ENCODE results near the gene PRM1.

Gene PRM1

GRCh38 chr16:11255737-11256660 lies 25.1 kb downstream of the PRM1 start, which contains the start of gene SOCS1:
Gene SOCS1 (minus strand): TSS chr16:11256204. CDS start chr16:11255478, 726 bp downstream.
- TF ChIP-seq ZNF384 (IDR thresholded peaks at IDR 0.05) (no peak), SUZ12 (IDR thresholded peaks at IDR 0.05) (no peak), ARNT (IDR thresholded peaks at IDR 0.05) (no peak), LEF1 (IDR thresholded peaks at IDR 0.05; ENCODE audit: borderline replicate concordance) (no peak), FOXM1 (IDR thresholded peaks at IDR 0.05; ENCODE audit: borderline replicate concordance) (0 out of 2 replicates have a peak, but pooled peaks have one; percentile 35), FOXA1 (IDR thresholded peaks at IDR 0.05) (no peak), TARDBP (IDR thresholded peaks at IDR 0.05) (no peak), SP1 (IDR thresholded peaks at IDR 0.05) (no peak), BHLHE40 (IDR thresholded peaks at IDR 0.05; ENCODE audit: borderline replicate concordance) (no peak), L3MBTL2 (conservative IDR thresholded peaks at IDR 0.05) (peak; percentile 75), PKNOX1 (IDR thresholded peaks at IDR 0.05) (no peak), HDGF (IDR thresholded peaks at IDR 0.05; ENCODE audit: borderline replicate concordance) (no peak), FOXK2 (IDR thresholded peaks at IDR 0.05) (no peak), ELF4 (IDR thresholded peaks at IDR 0.05) (no peak)
- ChIA-PET POLR2A (interaction anchor here (0.6 to 1.9 kb wide), 40 partner anchors 9 to 301 kb away, joined by 3 to 16 read pairs (median 4); partner anchors contain the start of genes PRM3, RMI2 and TNP2), CTCF (interaction anchor here (0.5 to 2.3 kb wide), 12 partner anchors 10 to 292 kb away, joined by 3 to 11 read pairs (median 4); partner anchors contain the start of gene TNP2)
- DNase-seq (ENCODE audit: extremely low spot score) = peak; percentile 85

GRCh38 chr16:11254913-11255736 lies 26.0 kb downstream of the PRM1 start:
- ChIA-PET CTCF (interaction anchor here (0.5 to 2.3 kb wide), 9 partner anchors 10 to 291 kb away, joined by 3 to 11 read pairs (median 4); no protein-coding TSS in a partner anchor), POLR2A (interaction anchor here (0.6 to 1.9 kb wide), 15 partner anchors 8 to 291 kb away, joined by 3 to 16 read pairs (median 4); partner anchors contain the start of genes PRM3 and TNP2)
- no peak for DNase-seq (ENCODE audit: extremely low spot score)
- TF ChIP-seq SUZ12 (IDR thresholded peaks at IDR 0.05) (no peak), ZNF384 (IDR thresholded peaks at IDR 0.05) (no peak), L3MBTL2 (conservative IDR thresholded peaks at IDR 0.05) (no peak), BHLHE40 (IDR thresholded peaks at IDR 0.05; ENCODE audit: borderline replicate concordance) (no peak), FOXK2 (IDR thresholded peaks at IDR 0.05) (no peak), SP1 (IDR thresholded peaks at IDR 0.05) (no peak), NFRKB (IDR thresholded peaks at IDR 0.05) (no peak), TARDBP (IDR thresholded peaks at IDR 0.05) (no peak), PKNOX1 (IDR thresholded peaks at IDR 0.05) (no peak), LEF1 (IDR thresholded peaks at IDR 0.05; ENCODE audit: borderline replicate concordance) (no peak), FOXM1 (IDR thresholded peaks at IDR 0.05; ENCODE audit: borderline replicate concordance) (no peak), CTBP1 (IDR thresholded peaks at IDR 0.05; ENCODE audit: borderline replicate concordance) (no peak), ELF4 (IDR thresholded peaks at IDR 0.05) (no peak)

GRCh38 chr16:11253995-11254912 lies 26.9 kb downstream of the PRM1 start:
- DNase-seq (ENCODE audit: extremely low spot score) = no peak
- ChIA-PET CTCF (no interaction called here), POLR2A (no interaction called here)
- TF ChIP-seq ZNF384 (IDR thresholded peaks at IDR 0.05) (no peak), PKNOX1 (IDR thresholded peaks at IDR 0.05) (no peak), ELF4 (IDR thresholded peaks at IDR 0.05) (no peak), L3MBTL2 (conservative IDR thresholded peaks at IDR 0.05) (no peak), SP1 (IDR thresholded peaks at IDR 0.05) (no peak), HDGF (IDR thresholded peaks at IDR 0.05; ENCODE audit: borderline replicate concordance) (no peak), CTBP1 (IDR thresholded peaks at IDR 0.05; ENCODE audit: borderline replicate concordance) (no peak), TARDBP (IDR thresholded peaks at IDR 0.05) (no peak), SUZ12 (IDR thresholded peaks at IDR 0.05) (no peak), FOXM1 (IDR thresholded peaks at IDR 0.05; ENCODE audit: borderline replicate concordance) (no peak)

GRCh38 chr16:11253009-11253994 lies 27.8 kb downstream of the PRM1 start:
- POLR2A ChIA-PET = no interaction called here
- CTCF ChIA-PET = no interaction called here
- TF ChIP-seq CTBP1 (IDR thresholded peaks at IDR 0.05; ENCODE audit: borderline replicate concordance) = no peak
- no peak for TF ChIP-seq LEF1 (IDR thresholded peaks at IDR 0.05; ENCODE audit: borderline replicate concordance)
- no peak for TF ChIP-seq ARNT (IDR thresholded peaks at IDR 0.05)
- no peak for TF ChIP-seq SP1 (IDR thresholded peaks at IDR 0.05)
- no peak for TF ChIP-seq ZNF384 (IDR thresholded peaks at IDR 0.05)
- no peak for TF ChIP-seq FOXA1 (IDR thresholded peaks at IDR 0.05)
- no peak for TF ChIP-seq FOXK2 (IDR thresholded peaks at IDR 0.05)
- no peak for TF ChIP-seq SUZ12 (IDR thresholded peaks at IDR 0.05)
- TF ChIP-seq BHLHE40 (IDR thresholded peaks at IDR 0.05; ENCODE audit: borderline replicate concordance) = no peak
- DNase-seq (ENCODE audit: extremely low spot score) = no peak
